Endothelial cell (in vitro differentiated cells): ENCODE data around the gene ZDHHC22. TPM values are rescaled to one million over a fixed set of nuclear protein-coding genes. Genes with fewer than 3 reads are reported as not detected.

Experiments
- DNase-seq: peaks from one replicate; pipeline ENCODE4 v3.0.0; 2021; ENCODE audit warnings: low spot score
- H3K27ac Mint-ChIP-seq: one replicate; pipeline ENCODE4 v1.8.0; 2021; ENCODE audit warnings: mixed read lengths, inconsistent platforms; ENCODE audit not compliant: unreplicated experiment
- H3K27me3 Mint-ChIP-seq: one replicate; pipeline ENCODE4 v1.8.0; 2021; ENCODE audit warnings: mild to moderate bottlenecking, moderate library complexity, mixed read lengths, inconsistent platforms; ENCODE audit not compliant: unreplicated experiment
- H3K36me3 Mint-ChIP-seq: one replicate; pipeline ENCODE4 v1.8.0; 2021; ENCODE audit warnings: mild to moderate bottlenecking, low read depth, mixed read lengths, inconsistent platforms; ENCODE audit not compliant: unreplicated experiment
- H3K4me1 Mint-ChIP-seq: one replicate; pipeline ENCODE4 v1.8.0; 2021; ENCODE audit warnings: mild to moderate bottlenecking, mixed read lengths, inconsistent platforms; ENCODE audit not compliant: unreplicated experiment
- H3K4me3 Mint-ChIP-seq: one replicate; pipeline ENCODE4 v1.8.0; 2021; ENCODE audit warnings: mild to moderate bottlenecking, mixed read lengths, inconsistent platforms; ENCODE audit not compliant: unreplicated experiment
- H3K9me3 Mint-ChIP-seq: one replicate; pipeline ENCODE4 v1.8.0; 2021; ENCODE audit warnings: mixed read lengths, inconsistent platforms; ENCODE audit not compliant: unreplicated experiment
- total RNA-seq: library from RNA; stranded (reverse); fragmentation: NEBNext Ultra II Directional; extraction: Animal tissue kit (Norgen Biotek cat#: 25700); gene quantifications from one replicate; pipeline ENCODE4 v1.2.1, GENCODE V29; 2021; ENCODE audit not compliant: unreplicated experiment
- TF ChIP-seq, protein P1 (sequence below): fragments of 200-600 bp; sonication (generic); IDR thresholded peaks from one replicate; pipeline ENCODE4 v1.5.0; 2021; ENCODE audit warnings: antibody characterized with exemption; ENCODE audit not compliant: unreplicated experiment

ZDHHC22 gene
- total RNA-seq, 1 donor from 2014 or later, result 12.0 TPM

DNA sequence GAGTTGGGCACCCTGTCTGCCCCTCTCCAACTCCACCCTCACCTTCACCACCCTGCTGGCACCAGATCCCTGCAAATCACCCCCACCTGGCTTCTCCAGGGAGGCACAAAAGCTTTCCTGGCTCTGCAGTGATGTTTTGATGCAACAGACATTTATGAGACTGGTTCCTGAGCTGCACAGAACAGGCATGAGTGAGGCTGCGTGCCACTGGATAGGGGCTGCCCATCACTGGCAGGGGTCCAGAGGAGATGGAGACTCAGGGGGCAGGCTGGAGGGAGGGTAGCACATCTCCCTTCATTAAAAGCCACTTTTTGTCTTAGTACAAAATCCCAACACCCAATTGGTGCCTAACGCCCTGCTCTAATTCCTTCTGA, 17.3 kb upstream of the ZDHHC22 start:
- no peaks in the 10 kb centered on the region for H3K9me3 Mint-ChIP-seq
- TF ChIP-seq, protein P1, sequence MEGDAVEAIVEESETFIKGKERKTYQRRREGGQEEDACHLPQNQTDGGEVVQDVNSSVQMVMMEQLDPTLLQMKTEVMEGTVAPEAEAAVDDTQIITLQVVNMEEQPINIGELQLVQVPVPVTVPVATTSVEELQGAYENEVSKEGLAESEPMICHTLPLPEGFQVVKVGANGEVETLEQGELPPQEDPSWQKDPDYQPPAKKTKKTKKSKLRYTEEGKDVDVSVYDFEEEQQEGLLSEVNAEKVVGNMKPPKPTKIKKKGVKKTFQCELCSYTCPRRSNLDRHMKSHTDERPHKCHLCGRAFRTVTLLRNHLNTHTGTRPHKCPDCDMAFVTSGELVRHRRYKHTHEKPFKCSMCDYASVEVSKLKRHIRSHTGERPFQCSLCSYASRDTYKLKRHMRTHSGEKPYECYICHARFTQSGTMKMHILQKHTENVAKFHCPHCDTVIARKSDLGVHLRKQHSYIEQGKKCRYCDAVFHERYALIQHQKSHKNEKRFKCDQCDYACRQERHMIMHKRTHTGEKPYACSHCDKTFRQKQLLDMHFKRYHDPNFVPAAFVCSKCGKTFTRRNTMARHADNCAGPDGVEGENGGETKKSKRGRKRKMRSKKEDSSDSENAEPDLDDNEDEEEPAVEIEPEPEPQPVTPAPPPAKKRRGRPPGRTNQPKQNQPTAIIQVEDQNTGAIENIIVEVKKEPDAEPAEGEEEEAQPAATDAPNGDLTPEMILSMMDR, result no peak
- no peak overlapping the region for H3K27ac Mint-ChIP-seq
- peaks cover 10% of the 10 kb centered on the region for H3K27me3 Mint-ChIP-seq
- DNase-seq, result no peak
- no peaks in the 10 kb centered on the region for H3K36me3 Mint-ChIP-seq
- no peak overlapping the region for H3K4me3 Mint-ChIP-seq
- H3K4me1 Mint-ChIP-seq, result no peaks in the 10 kb centered on the region

DNA sequence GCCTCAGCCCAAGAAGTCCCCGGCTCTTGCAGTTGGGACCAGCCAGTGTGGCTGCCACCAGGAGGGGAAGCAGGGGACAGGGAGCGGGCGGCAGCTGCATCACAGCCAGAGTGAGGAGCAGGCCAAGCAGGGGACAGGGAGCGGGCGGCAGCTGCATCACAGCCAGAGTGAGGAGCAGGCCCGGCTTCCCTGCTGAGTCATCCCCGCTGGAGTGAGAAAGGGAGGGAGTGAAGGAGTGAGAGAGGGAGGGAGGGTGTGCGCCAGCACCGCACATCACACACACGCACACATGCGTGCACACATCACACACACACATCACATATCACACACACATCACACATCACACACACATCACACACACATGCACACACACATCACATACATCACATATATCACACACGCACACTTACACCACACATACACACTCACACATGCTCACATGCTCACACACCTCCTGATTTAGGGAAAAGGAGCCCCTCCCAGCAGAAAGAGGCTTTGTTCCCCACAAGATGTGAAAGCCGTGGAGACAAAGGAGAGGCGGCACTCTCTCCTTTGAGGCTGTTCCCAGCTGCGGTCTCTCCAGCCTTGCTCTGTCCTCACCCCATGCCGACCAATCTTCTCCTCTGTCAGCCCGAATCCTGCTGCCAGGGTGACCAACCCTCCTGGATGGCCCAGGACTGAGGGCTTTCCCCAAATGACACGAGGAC, 16.7 kb upstream of the ZDHHC22 start:
- no peak overlapping the region for H3K4me3 Mint-ChIP-seq
- no peaks in the 10 kb centered on the region for H3K4me1 Mint-ChIP-seq
- no peaks in the 10 kb centered on the region for H3K36me3 Mint-ChIP-seq
- DNase-seq, result no peak
- peaks cover 10% of the 10 kb centered on the region for H3K27me3 Mint-ChIP-seq
- H3K9me3 Mint-ChIP-seq, result no peaks in the 10 kb centered on the region
- TF ChIP-seq, protein P1, result no peak
- peak overlapping the region; percentile 37 for H3K27ac Mint-ChIP-seq

DNA sequence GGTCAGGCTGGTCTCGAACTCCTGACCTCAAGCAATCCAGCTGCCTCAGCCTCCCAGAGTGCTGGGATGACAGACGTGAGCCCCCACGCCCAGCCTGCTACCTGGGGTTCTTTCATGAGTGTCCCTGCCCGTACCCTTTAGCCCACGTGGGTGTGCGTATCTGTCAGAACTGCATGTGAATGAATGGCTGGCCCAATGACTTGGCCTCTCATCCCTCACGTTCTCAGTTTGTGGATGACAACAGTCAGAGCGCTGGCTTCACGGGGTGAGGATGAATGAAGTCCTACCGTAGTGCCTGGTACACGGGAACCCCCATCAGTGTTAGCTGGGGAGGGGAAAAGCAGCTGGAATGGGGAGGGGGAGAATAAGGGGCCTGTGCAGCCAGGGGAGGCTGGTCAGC, 16.1 kb upstream of the ZDHHC22 start:
- no peak for DNase-seq
- TF ChIP-seq, protein P1, result no peak
- no peaks in the 10 kb centered on the region for H3K9me3 Mint-ChIP-seq
- H3K4me3 Mint-ChIP-seq, result no peak overlapping the region
- H3K27ac Mint-ChIP-seq, result no peak overlapping the region
- H3K36me3 Mint-ChIP-seq, result no peaks in the 10 kb centered on the region
- peaks cover 12% of the 10 kb centered on the region for H3K27me3 Mint-ChIP-seq
- H3K4me1 Mint-ChIP-seq, result no peaks in the 10 kb centered on the region

DNA sequence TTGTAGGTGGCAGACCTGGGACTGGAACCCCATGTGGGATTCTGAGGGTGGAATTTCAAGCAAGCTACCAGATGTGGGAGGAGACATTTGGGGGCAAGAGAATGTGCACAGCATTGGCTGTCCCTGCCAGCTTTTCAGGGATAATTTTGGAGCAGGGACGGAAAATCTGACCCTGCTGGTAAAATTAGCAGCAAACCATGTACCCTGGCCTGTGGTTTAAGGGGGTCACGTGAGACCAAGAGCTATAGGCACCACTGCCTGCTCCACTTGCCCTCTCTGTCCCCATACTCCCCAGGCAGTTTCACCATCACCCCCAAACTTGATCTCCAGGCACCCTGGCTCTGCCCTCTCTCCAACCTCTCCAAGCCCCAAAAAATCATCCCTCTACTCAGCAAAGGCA, 13.5 kb upstream of the ZDHHC22 start:
- H3K27me3 Mint-ChIP-seq, result peaks cover 12% of the 10 kb centered on the region
- no peak overlapping the region for H3K27ac Mint-ChIP-seq
- H3K36me3 Mint-ChIP-seq, result no peaks in the 10 kb centered on the region
- H3K9me3 Mint-ChIP-seq, result no peaks in the 10 kb centered on the region
- TF ChIP-seq, protein P1, result no peak
- DNase-seq, result no peak
- H3K4me3 Mint-ChIP-seq, result no peak overlapping the region
- H3K4me1 Mint-ChIP-seq, result no peaks in the 10 kb centered on the region

DNA sequence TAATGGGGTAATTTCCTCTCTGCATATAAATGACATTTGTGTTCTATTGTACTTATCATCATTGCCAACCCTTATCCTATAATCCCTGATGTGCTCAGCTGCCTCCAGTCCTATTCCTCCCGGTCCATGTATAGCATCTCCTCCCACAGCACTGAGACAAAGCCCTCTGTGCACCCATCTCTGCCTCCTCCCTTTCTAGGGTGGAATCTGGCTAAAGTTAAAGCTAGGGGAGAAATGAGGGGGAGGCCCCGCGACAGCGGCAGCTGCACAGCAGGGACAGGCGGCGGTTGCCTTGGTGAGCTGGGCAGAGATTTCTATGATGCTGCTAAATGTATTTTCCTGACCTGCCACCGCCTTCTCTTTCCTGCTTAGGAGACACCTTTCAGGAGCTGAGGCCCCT, 12.8 kb upstream of the ZDHHC22 start:
- no peaks in the 10 kb centered on the region for H3K9me3 Mint-ChIP-seq
- TF ChIP-seq, protein P1, result no peak
- no peaks in the 10 kb centered on the region for H3K36me3 Mint-ChIP-seq
- H3K4me1 Mint-ChIP-seq, result no peaks in the 10 kb centered on the region
- peaks cover 11% of the 10 kb centered on the region for H3K27me3 Mint-ChIP-seq
- H3K4me3 Mint-ChIP-seq, result no peak overlapping the region
- DNase-seq, result no peak
- H3K27ac Mint-ChIP-seq, result no peak overlapping the region
